CD14-positive monocyte (primary cell): Measurements from ENCODE around the gene BNC2. TPM values are rescaled to one million over a fixed set of nuclear protein-coding genes. Genes with fewer than 3 reads are reported as not detected.

ENCODE experiments used
- DNase-seq, 3 donors: peaks; one replicate each; pipeline ENCODE4 v3.0.0-alpha.2; 2011 to 2022
- H2AFZ ChIP-seq: 2 replicates; pipeline ENCODE4 v1.6.0; 2012; ENCODE audit warnings: mild to moderate bottlenecking, low read depth, low read length, inconsistent platforms; ENCODE audit not compliant: insufficient read depth, poor library complexity, severe bottlenecking
- H3K27ac ChIP-seq, 2 donors: 1 replicate in 1 of 2; 2 replicates in 1 of 2; pipeline ENCODE4 v1.5.1; 2012 to 2013; ENCODE audit warnings: low read length in 2 of 2, control low read depth in 1 of 2, inconsistent platforms in 1 of 2, low read depth in 1 of 2, mild to moderate bottlenecking in 1 of 2
- H3K27me3 ChIP-seq, 2 donors: one replicate each; pipeline versions ENCODE4 v1.6.0 to v1.6.1; 2011 to 2013; ENCODE audit warnings: low read length in 2 of 2; ENCODE audit not compliant: control insufficient read depth in 2 of 2, insufficient read depth in 2 of 2
- H3K36me3 ChIP-seq, 2 donors: replicated peaks in 1 of 2; 1 replicate in 1 of 2; 2 replicates in 1 of 2; pipeline versions ENCODE4 v1.5.1 to v1.6.1; 2012 to 2013; ENCODE audit warnings: low read length in 2 of 2, control low read depth in 1 of 2, inconsistent platforms in 1 of 2, mild to moderate bottlenecking in 1 of 2; ENCODE audit not compliant: insufficient read depth in 2 of 2, control insufficient read depth in 1 of 2
- H3K4me1 ChIP-seq, 2 donors: 1 replicate in 1 of 2; 2 replicates in 1 of 2; pipeline versions ENCODE4 v1.5.1 to v1.6.1; 2012 to 2013; ENCODE audit warnings: low read length in 2 of 2, control low read depth in 1 of 2, inconsistent platforms in 1 of 2, mild to moderate bottlenecking in 1 of 2, moderate library complexity in 1 of 2; ENCODE audit not compliant: insufficient read depth in 2 of 2, control insufficient read depth in 1 of 2
- H3K4me2 ChIP-seq: replicated peaks from 2 replicates; pipeline ENCODE3; 2012; ENCODE audit warnings: low read length, moderate library complexity, mild to moderate bottlenecking; ENCODE audit not compliant: poor library complexity, severe bottlenecking; ENCODE audit errors: extremely low read depth
- H3K4me3 ChIP-seq, 3 experiments: fragments of 200-600 bp in 1 of 3; sonication (generic) in 1 of 3; replicated peaks in 1 of 3; 1 replicate in 2 of 3; 2 replicates in 1 of 3; pipeline ENCODE4 v1.5.1; 2011 to 2013; ENCODE audit warnings: low read length in 3 of 3, mild to moderate bottlenecking in 3 of 3, control low read depth in 2 of 3, low read depth in 2 of 3, inconsistent platforms in 1 of 3, moderate library complexity in 1 of 3
- H3K79me2 ChIP-seq: 2 replicates; pipeline ENCODE4 v1.6.0; 2012; ENCODE audit warnings: mild to moderate bottlenecking, control low read depth, inconsistent platforms, low read length, moderate library complexity; ENCODE audit not compliant: insufficient read depth
- H3K9ac ChIP-seq: 2 replicates; pipeline ENCODE4 v1.6.0; 2017; ENCODE audit warnings: low read length, mild to moderate bottlenecking; ENCODE audit not compliant: insufficient read depth, poor library complexity, severe bottlenecking
- H3K9me3 ChIP-seq, 2 donors: replicated peaks in 1 of 2; 1 replicate in 1 of 2; 2 replicates in 1 of 2; pipeline versions ENCODE4 v1.5.1 to v1.6.1; 2012 to 2013; ENCODE audit warnings: low read length in 2 of 2, control low read depth in 1 of 2; ENCODE audit not compliant: control insufficient read depth in 1 of 2, insufficient read depth in 1 of 2
- H4K20me1 ChIP-seq: 2 replicates; pipeline ENCODE4 v1.6.0; 2012; ENCODE audit warnings: mild to moderate bottlenecking, low read length, control low read depth, moderate library complexity; ENCODE audit not compliant: insufficient read depth
- H3K27ac Mint-ChIP-seq, 7 donors: one replicate each; pipeline ENCODE4 v1.8.0; 2020; ENCODE audit warnings: mild to moderate bottlenecking in 7 of 7, mixed read lengths in 7 of 7, moderate library complexity in 6 of 7, inconsistent platforms in 2 of 7
- H3K27me3 Mint-ChIP-seq, 3 donors: one replicate each; pipeline ENCODE4 v1.8.0; 2021 to 2022; ENCODE audit warnings: low read depth in 3 of 3, mild to moderate bottlenecking in 3 of 3, mixed read lengths in 3 of 3, moderate library complexity in 3 of 3, inconsistent platforms in 1 of 3
- H3K36me3 Mint-ChIP-seq, 2 donors: one replicate each; pipeline ENCODE4 v1.8.0; 2020; ENCODE audit warnings: mixed read lengths in 2 of 2, inconsistent platforms in 1 of 2, mild to moderate bottlenecking in 1 of 2
- H3K4me1 Mint-ChIP-seq: one replicate; pipeline ENCODE4 v1.8.0; 2020; ENCODE audit warnings: mild to moderate bottlenecking, mixed read lengths
- H3K4me3 Mint-ChIP-seq, 2 donors: one replicate each; pipeline ENCODE4 v1.8.0; 2020; ENCODE audit warnings: mild to moderate bottlenecking in 2 of 2, mixed read lengths in 2 of 2, moderate library complexity in 1 of 2
- H3K9me3 Mint-ChIP-seq, 7 donors: one replicate each; pipeline ENCODE4 v1.8.0; 2020 to 2022; ENCODE audit warnings: mixed read lengths in 7 of 7, mild to moderate bottlenecking in 6 of 7, moderate library complexity in 6 of 7, inconsistent platforms in 2 of 7
- WGBS: methylation state at CpG from one replicate; pipeline ENCODE4 v1.1.5; 2013; ENCODE audit warnings: missing lambda C conversion rate; ENCODE audit not compliant: insufficient coverage; 5-methylcytosine and 5-hydroxymethylcytosine counted together
- intact Hi-C, 2 donors: fragments of 100-400 bp; cut with micrococcal nuclease; formaldehyde crosslinking; loops; one replicate each; pipeline versions ENCODE4 v1.15.0 to v1.15.1; 2023
- polyA plus RNA-seq, 3 donors: library from polyadenylated mRNA; depleted of rRNA in 1 of 3; unstranded in 2 of 3; stranded (reverse) in 1 of 3; fragments of 300-500 nt in 2 of 3; fragments of >200 nt in 1 of 3; fragmentation: Illumina TruSeq in 2 of 3; gene quantifications; 1 replicate in 2 of 3; 2 replicates in 1 of 3; pipeline ENCODE4 v1.2.3, GENCODE V29; 2012 to 2021
- TF ChIP-seq, protein P1 (sequence below): fragments of 200-600 bp; IDR thresholded peaks from one replicate; pipeline ENCODE4 v1.8.0; 2022; ENCODE audit warnings: antibody characterized with exemption, mild to moderate bottlenecking

BNC2 gene
- polyA plus RNA-seq, 3 donors, result 0.01 TPM; not detected in 2

DNA sequence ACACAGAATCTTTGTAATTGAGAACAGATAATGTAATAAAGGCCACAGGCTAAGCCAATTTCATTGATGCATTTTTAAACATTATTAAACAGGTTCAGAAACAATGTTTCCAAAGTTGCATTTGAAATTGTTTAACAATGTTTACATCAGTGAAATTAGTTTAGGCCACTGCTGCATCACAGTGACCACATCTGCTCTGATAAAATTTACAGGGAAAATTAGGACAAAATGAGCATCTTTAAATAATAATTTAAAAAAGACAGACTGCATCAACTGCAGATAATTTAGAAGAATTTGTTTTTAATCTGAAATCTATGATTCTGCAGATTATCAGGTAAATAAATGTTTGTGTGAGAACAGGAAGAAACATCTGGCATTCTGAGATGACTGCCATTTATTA lies 420.4 kb downstream of the BNC2 start:
- no peak overlapping the region for H3K27ac Mint-ChIP-seq
- Histone ChIP-seq H3K9me3 (no peaks in the 10 kb centered on the region), H3K79me2 (no peaks in the 10 kb centered on the region), H3K36me3 (no peaks in the 10 kb centered on the region), H3K4me2 (no peak overlapping the region), H2AFZ (no peak overlapping the region), H3K4me1 (no peaks in the 10 kb centered on the region), H3K9ac (no peak overlapping the region), H3K27me3 (no peaks in the 10 kb centered on the region), H3K4me3 (no peak overlapping the region), H4K20me1 (no peaks in the 10 kb centered on the region), H3K27ac (no peak overlapping the region)
- no peaks in the 10 kb centered on the region for H3K9me3 Mint-ChIP-seq
- TF ChIP-seq, protein P1, sequence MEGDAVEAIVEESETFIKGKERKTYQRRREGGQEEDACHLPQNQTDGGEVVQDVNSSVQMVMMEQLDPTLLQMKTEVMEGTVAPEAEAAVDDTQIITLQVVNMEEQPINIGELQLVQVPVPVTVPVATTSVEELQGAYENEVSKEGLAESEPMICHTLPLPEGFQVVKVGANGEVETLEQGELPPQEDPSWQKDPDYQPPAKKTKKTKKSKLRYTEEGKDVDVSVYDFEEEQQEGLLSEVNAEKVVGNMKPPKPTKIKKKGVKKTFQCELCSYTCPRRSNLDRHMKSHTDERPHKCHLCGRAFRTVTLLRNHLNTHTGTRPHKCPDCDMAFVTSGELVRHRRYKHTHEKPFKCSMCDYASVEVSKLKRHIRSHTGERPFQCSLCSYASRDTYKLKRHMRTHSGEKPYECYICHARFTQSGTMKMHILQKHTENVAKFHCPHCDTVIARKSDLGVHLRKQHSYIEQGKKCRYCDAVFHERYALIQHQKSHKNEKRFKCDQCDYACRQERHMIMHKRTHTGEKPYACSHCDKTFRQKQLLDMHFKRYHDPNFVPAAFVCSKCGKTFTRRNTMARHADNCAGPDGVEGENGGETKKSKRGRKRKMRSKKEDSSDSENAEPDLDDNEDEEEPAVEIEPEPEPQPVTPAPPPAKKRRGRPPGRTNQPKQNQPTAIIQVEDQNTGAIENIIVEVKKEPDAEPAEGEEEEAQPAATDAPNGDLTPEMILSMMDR, result no peak
- H3K4me3 Mint-ChIP-seq, result no peak overlapping the region
- no peaks in the 10 kb centered on the region for H3K4me1 Mint-ChIP-seq
- no peaks in the 10 kb centered on the region for H3K36me3 Mint-ChIP-seq
- no peak for DNase-seq
- H3K27me3 Mint-ChIP-seq, result peaks cover 0 to 3% (median 0%) of the 10 kb centered on the region in 3 donors
- intact Hi-C loops, result no loop called here

DNA sequence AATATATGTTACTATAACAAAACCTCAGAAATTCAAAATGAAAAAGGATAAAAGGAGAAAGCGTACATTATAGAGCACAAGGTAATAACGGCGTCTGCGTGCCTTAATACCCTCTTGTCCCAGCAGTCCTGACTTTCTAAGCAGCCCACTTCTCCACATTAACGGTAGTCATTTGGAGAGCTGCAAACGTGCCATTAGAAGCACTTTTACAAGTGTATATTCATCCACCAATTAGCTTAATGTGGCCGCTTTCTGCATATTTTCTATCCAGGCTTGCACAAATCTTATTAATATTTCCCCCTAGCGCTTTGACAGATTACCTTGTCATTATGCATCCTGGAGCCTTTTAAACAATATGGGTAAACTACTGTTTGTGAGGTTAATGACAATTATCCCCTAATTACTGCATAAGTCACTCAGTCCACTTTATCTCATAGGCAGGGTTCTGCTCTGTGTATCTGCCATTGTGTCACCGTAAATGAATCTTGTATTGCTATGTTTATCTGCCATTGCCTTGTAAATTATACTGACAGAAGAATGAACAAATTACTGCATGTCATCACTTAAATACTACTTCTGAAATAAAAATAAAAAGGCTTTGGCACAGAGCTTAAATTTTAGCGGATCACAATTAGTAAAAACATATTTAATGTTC lies 421.3 kb downstream of the BNC2 start:
- H3K27me3 Mint-ChIP-seq, result peaks cover 0 to 3% (median 0%) of the 10 kb centered on the region in 3 donors
- H3K9me3 Mint-ChIP-seq, result no peaks in the 10 kb centered on the region
- no peak for DNase-seq
- 96% methylated on average over 6 of the region's 10 CpGs for WGBS
- Histone ChIP-seq H3K9ac (no peak overlapping the region), H3K36me3 (no peaks in the 10 kb centered on the region), H3K27ac (no peak overlapping the region), H4K20me1 (no peaks in the 10 kb centered on the region), H3K4me3 (no peak overlapping the region), H3K9me3 (no peaks in the 10 kb centered on the region), H3K27me3 (no peaks in the 10 kb centered on the region), H2AFZ (no peak overlapping the region), H3K4me2 (no peak overlapping the region), H3K4me1 (no peaks in the 10 kb centered on the region), H3K79me2 (no peaks in the 10 kb centered on the region)
- no peaks in the 10 kb centered on the region for H3K4me1 Mint-ChIP-seq
- H3K4me3 Mint-ChIP-seq, result no peak overlapping the region
- H3K27ac Mint-ChIP-seq, result no peak overlapping the region
- TF ChIP-seq, protein P1, result no peak
- intact Hi-C loops, result no loop called here
- no peaks in the 10 kb centered on the region for H3K36me3 Mint-ChIP-seq
